AG04450 (cell line): ENCODE measurements around the gene FADS1. TPM values are rescaled to one million over a fixed set of nuclear protein-coding genes. Genes with fewer than 3 reads are reported as not detected.

ENCODE experiments used
- CTCF ChIA-PET: fragments of 300-600, 350-600 bp; formaldehyde crosslinking; extraction: SDS; loops from one replicate; lab custom pipeline; 2022; ENCODE audit warnings: antibody characterized with exemption, inconsistent platforms; lab: Charles Lee
- POLR2A ChIA-PET: fragments of 350-600 bp; formaldehyde crosslinking; extraction: SDS; loops from one replicate; lab custom pipeline; 2021; ENCODE audit warnings: antibody characterized with exemption, inconsistent platforms; lab: Yijun Ruan, JAX
- DNase-seq: peaks from one replicate; pipeline ENCODE4 v3.0.0-alpha.2; 2011; ENCODE audit warnings: low read depth, low spot score
- H3K27ac ChIP-seq: one replicate; pipeline ENCODE4 v1.5.1; 2012; ENCODE audit warnings: low read depth, low read length, control low read depth
- H3K27me3 ChIP-seq: one replicate; pipeline ENCODE4 v1.6.0; 2012; ENCODE audit warnings: low read length; ENCODE audit not compliant: control insufficient read depth, insufficient read depth
- H3K4me3 ChIP-seq: 2 replicates; pipeline ENCODE4 v1.5.1; 2011; ENCODE audit warnings: mild to moderate bottlenecking, low read depth, low read length, control low read depth
- H3K9me3 ChIP-seq: 2 replicates; pipeline ENCODE4 v1.5.1; 2012; ENCODE audit warnings: low read length; ENCODE audit not compliant: control insufficient read depth, insufficient read depth
- CTCF ChIP-seq: IDR thresholded peaks from 2 replicates; pipeline ENCODE4 v1.5.1; 2011; ENCODE audit warnings: low read depth, low read length, control low read depth, inconsistent platforms
- polyA plus RNA-seq: library from polyadenylated mRNA; depleted of rRNA; stranded (reverse); fragments of >200 nt; gene quantifications from 2 replicates; pipeline ENCODE4 v1.2.3, GENCODE V29; 2011

The FADS1 gene
- polyA plus RNA-seq, 1 experiment: 50.4 TPM

- Histone ChIP-seq H3K27me3 (no peaks in the 10 kb centered on the region), H3K4me3 (no peak overlapping the region), H3K27ac (no peak overlapping the region), H3K9me3 (no peaks in the 10 kb centered on the region)
- no peak for TF ChIP-seq CTCF
- POLR2A ChIA-PET: interaction anchor here (0.5 kb wide), 1 partner anchor 21 kb away, joined by 5 read pairs; no protein-coding TSS in a partner anchor
- no peak for DNase-seq
- CTCF ChIA-PET: no interaction called here
Observed at GRCh38 chr11:61846362-61847020, 29.7 kb upstream of the FADS1 start.

- Histone ChIP-seq H3K27me3 (no peaks in the 10 kb centered on the region), H3K27ac (no peak overlapping the region), H3K9me3 (no peaks in the 10 kb centered on the region), H3K4me3 (no peak overlapping the region)
- no peak for DNase-seq
- POLR2A ChIA-PET: interaction anchor here (0.6 kb wide), 1 partner anchor 35 kb away, joined by 3 read pairs; no protein-coding TSS in a partner anchor
- TF ChIP-seq CTCF: no peak
- CTCF ChIA-PET: interaction anchor here (0.5 to 0.6 kb wide), 2 partner anchors 19 to 24 kb away, joined by 3 read pairs; no protein-coding TSS in a partner anchor
Observed at GRCh38 chr11:61844909-61845565, 28.2 kb upstream of the FADS1 start.

- no peak for TF ChIP-seq CTCF
- ChIA-PET POLR2A (interaction anchor here (0.6 kb wide), 1 partner anchor 21 kb away, joined by 3 read pairs; no protein-coding TSS in a partner anchor), CTCF (interaction anchor here (0.6 to 1.6 kb wide), 3 partner anchors 55 to 112 kb away, joined by 3 to 4 read pairs (median 3); no protein-coding TSS in a partner anchor)
Observed at GRCh38 chr11:61842528-61842820, 25.7 kb upstream of the FADS1 start.

GRCh38 chr11:61841636-61842527 lies 25.1 kb upstream of the FADS1 start:
- H3K4me3 ChIP-seq: no peak overlapping the region
- ChIA-PET CTCF (interaction anchor here (0.6 to 1.6 kb wide), 4 partner anchors 56 to 266 kb away, joined by 3 to 4 read pairs (median 3); no protein-coding TSS in a partner anchor), POLR2A (no interaction called here)
- DNase-seq: no peak
- H3K27ac ChIP-seq: no peak overlapping the region
- no peaks in the 10 kb centered on the region; the same call in 1 of the 2 replicates for H3K9me3 ChIP-seq
- TF ChIP-seq CTCF: no peak
- no peaks in the 10 kb centered on the region for H3K27me3 ChIP-seq

More at GRCh38 chr11:61842528-61842820, 25.7 kb upstream of the FADS1 start:
- DNase-seq: no peak
- Histone ChIP-seq H3K9me3 (no peaks in the 10 kb centered on the region; the same call in 1 of the 2 replicates), H3K4me3 (no peak overlapping the region), H3K27ac (no peak overlapping the region), H3K27me3 (no peaks in the 10 kb centered on the region)
